ENCODE data around the gene LIX1L. TPM values are rescaled to one million over a fixed set of nuclear protein-coding genes. Genes with fewer than 3 reads are reported as not detected.
"Not testable (repeated sequence)": the region's sequence is repeated elsewhere in the genome, so short reads cannot be mapped to it uniquely, and the experiment has no call there.

LIX1L gene
- total and polyA plus RNA-seq, 8 donors, result 5.8 to 28.4 (median 9.0) TPM

- Histone ChIP-seq H3K4me1 (peaks cover 0 to 27% (median 7%) of the 10 kb centered on the region in 4 donors), H3K36me3 (peaks cover 0 to 71% (median 47%) of the 10 kb centered on the region in 4 donors), H3K27ac (no peak overlapping the region), H3K27me3 (no peaks in the 10 kb centered on the region), H3K4me3 (no peak overlapping the region), H3K9me3 (no peaks in the 10 kb centered on the region)
- intact Hi-C loops (cut with DNase I; ENCODE audit: low total_unique reads), result no loop called here
- no peak for DNase-seq
- WGBS, 5 donors, result 85 to 92% (median 86%) methylated on average over 8 of the region's 8 CpGs
- TF ChIP-seq POLR2AphosphoS5 (IDR thresholded peaks at IDR 0.05) (no peak), EP300 (IDR thresholded peaks at IDR 0.05) (no peak), CTCF (IDR thresholded peaks at IDR 0.05) (no peak), POLR2A (IDR thresholded peaks at IDR 0.05) (no peak)
Observed at GRCh38 chr1:145936247-145936646, 21.6 kb downstream of the LIX1L start.

- Histone ChIP-seq H3K27ac (peak overlapping the region in 1 of 5 donors; percentile 28), H3K36me3 (peaks cover 0 to 68% (median 43%) of the 10 kb centered on the region in 4 donors), H3K4me3 (no peak overlapping the region), H3K27me3 (no peaks in the 10 kb centered on the region), H3K4me1 (peaks cover 0 to 27% (median 7%) of the 10 kb centered on the region in 4 donors), H3K9me3 (no peaks in the 10 kb centered on the region)
- no peak for DNase-seq
- TF ChIP-seq POLR2A (IDR thresholded peaks at IDR 0.05) (no peak), POLR2AphosphoS5 (IDR thresholded peaks at IDR 0.05) (no peak), EP300 (IDR thresholded peaks at IDR 0.05) (no peak)
- intact Hi-C loops (cut with DNase I; ENCODE audit: low total_unique reads), result no loop called here
Observed at GRCh38 chr1:145935708-145936107, 22.1 kb downstream of the LIX1L start.

- peak in 1 of 2 donors; percentile 30 for DNase-seq
Observed at GRCh38 chr1:145932522-145933009, 25.3 kb downstream of the LIX1L start.

GRCh38 chr1:145927916-145928643, 29.7 kb downstream of the LIX1L start:
- intact Hi-C loops (cut with DNase I; ENCODE audit: low total_unique reads), result no loop called here
- no peaks in the 10 kb centered on the region for H3K27me3 ChIP-seq
- no peaks in the 10 kb centered on the region for H3K9me3 ChIP-seq
- H3K27ac ChIP-seq, result peak overlapping the region; percentile 83 to 98 (median 96)
- peaks cover 5 to 29% (median 26%) of the 10 kb centered on the region in 4 donors for H3K36me3 ChIP-seq
- H3K4me3 ChIP-seq, result peak overlapping the region; percentile 59 to 75 (median 68)
- peak in 1 of 2 donors; percentile 21 for DNase-seq
- H3K4me1 ChIP-seq, result peaks cover 11 to 45% (median 27%) of the 10 kb centered on the region in 4 donors
- TF ChIP-seq POLR2AphosphoS5 (IDR thresholded peaks at IDR 0.05), result no peak
- no peak for TF ChIP-seq EP300 (IDR thresholded peaks at IDR 0.05)
- no peak for TF ChIP-seq CTCF (IDR thresholded peaks at IDR 0.05)
- TF ChIP-seq POLR2A (IDR thresholded peaks at IDR 0.05), result no peak
- 51 to 60% (median 59%) methylated on average over 20 of the region's 20 CpGs for WGBS, 5 donors

More at GRCh38 chr1:145932522-145933009, 25.3 kb downstream of the LIX1L start:
- WGBS, 5 donors, result 17 to 42% (median 28%) methylated on average over 6 to 9 of the region's 9 CpGs
- Histone ChIP-seq H3K36me3 (peaks cover 0 to 48% (median 40%) of the 10 kb centered on the region in 4 donors), H3K4me3 (peak overlapping the region in 1 of 4 donors; percentile 16), H3K4me1 (peaks cover 0 to 40% (median 15%) of the 10 kb centered on the region in 4 donors), H3K27ac (peak overlapping the region; percentile 18 to 59 (median 36))
- H3K27me3 ChIP-seq; H3K9me3 ChIP-seq; intact Hi-C loops (cut with DNase I; ENCODE audit: low total_unique reads): not testable (repeated sequence)
- peak in 2 of 3 donors; percentile 16 to 41 for TF ChIP-seq POLR2AphosphoS5 (IDR thresholded peaks at IDR 0.05)

GRCh38 chr1:145927063-145927886, 30.5 kb downstream of the LIX1L start, which contains the start of gene RBM8A:
Gene RBM8A (minus strand): TSS chr1:145927484. CDS start chr1:145927426, 58 bp downstream.
- Histone ChIP-seq H3K27me3 (no peaks in the 10 kb centered on the region), H3K27ac (peak within 1 kb of the TSS; percentile 94 to 98 (median 96)), H3K9me3 (no peaks in the 10 kb centered on the region), H3K4me3 (peak within 1 kb of the TSS; percentile 59 to 75 (median 68)), H3K36me3 (peaks cover 5 to 34% (median 27%) of the 10 kb centered on the region in 4 donors), H3K4me1 (peaks cover 11 to 45% (median 25%) of the 10 kb centered on the region in 4 donors)
- intact Hi-C loops (cut with DNase I; ENCODE audit: low total_unique reads), result no loop called here
- peak in 5 of 7 experiments; percentile 45 to 86 (median 57) for TF ChIP-seq CTCF (IDR thresholded peaks at IDR 0.05)
- peak; percentile 98 to 100 (median 99) for TF ChIP-seq POLR2AphosphoS5 (IDR thresholded peaks at IDR 0.05)
- no peak for TF ChIP-seq EP300 (IDR thresholded peaks at IDR 0.05)
- TF ChIP-seq POLR2A (IDR thresholded peaks at IDR 0.05), result peak in 2 of 4 donors; percentile 96 to 98
- 0 to 1% (median 0%) methylated on average over 41 of the region's 41 CpGs for WGBS, 5 donors
- peak; percentile 94 to 99 for DNase-seq
